ENCODE results near the gene CNP.

CNP gene

GRCh38 chr17:41975099-41976083 lies 8.8 kb downstream of the CNP start:
- H3K27me3 ChIP-seq (ENCODE audit: low read depth, low read length), result no peaks in the 10 kb centered on the region
- no peak overlapping the region for H3K4me3 ChIP-seq (ENCODE audit: low read depth in 1 of 2, low read length in 2 of 2)
- peaks cover 62 to 80% of the 10 kb centered on the region in 2 donors for H3K36me3 ChIP-seq (ENCODE audit: control insufficient read depth in 1 of 2, insufficient read depth in 2 of 2, low read length in 2 of 2)
- H3K27ac ChIP-seq (ENCODE audit: low read length), result no peak overlapping the region
- no peaks in the 10 kb centered on the region for H3K9me3 ChIP-seq (ENCODE audit: control insufficient read depth in 1 of 2, low read length in 2 of 2)
- peaks cover 0 to 38% of the 10 kb centered on the region in 2 donors for H3K4me1 ChIP-seq (ENCODE audit: control insufficient read depth in 1 of 2, insufficient read depth in 2 of 2, low read length in 2 of 2)

DNA sequence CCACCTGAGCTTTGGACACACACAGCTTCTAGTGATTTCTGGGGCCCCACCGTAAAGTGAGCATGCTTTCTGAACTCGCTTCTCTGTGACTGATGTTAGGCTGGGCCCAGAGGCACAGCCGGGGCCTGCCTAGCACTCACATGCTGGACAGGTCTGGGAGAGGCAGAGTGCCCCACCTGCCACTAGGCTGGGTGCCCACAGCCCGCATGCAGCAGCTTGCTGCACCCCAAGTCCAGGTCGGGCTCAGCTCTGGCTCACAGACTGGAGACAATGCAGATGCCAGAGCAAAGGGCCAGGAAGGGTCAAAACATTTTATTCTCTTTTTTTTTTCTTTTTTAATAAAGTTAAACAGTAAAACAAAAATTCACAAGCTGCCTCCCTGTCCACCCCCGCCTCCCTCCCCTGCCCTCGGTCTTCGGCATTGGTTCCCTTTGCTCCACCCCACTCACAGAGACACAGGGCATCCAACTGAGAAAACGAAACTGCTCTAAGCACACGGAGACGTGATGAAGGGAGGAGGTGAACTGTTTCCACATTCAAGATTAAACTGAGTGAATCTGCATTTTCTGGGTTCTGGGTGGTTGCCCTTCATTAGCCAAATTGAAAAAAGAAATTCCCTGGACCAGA lies 9.7 kb downstream of the CNP start:
- peak overlapping the region; percentile 57 for H3K27ac ChIP-seq (ENCODE audit: low read length)

DNA sequence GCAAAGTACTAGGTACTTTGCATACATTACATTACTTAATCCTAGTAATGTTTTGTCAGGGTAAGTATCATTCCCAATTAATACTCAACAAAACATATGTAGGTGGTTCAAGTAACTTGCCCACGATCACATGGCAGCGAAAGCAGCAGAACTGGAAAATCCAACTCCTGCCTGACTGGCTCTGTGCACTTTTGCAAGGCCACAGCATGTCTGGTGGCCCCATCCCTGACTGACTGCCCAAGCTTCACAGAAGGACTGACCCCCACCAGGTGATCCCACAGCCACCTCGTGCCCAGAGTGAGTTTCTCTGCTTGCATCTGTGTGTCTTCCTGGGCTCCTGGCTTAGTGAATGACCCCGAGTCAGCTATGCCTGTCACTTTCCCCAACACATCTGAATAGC lies 11.4 kb downstream of the CNP start:
- H3K27ac ChIP-seq (ENCODE audit: low read length), result no peak overlapping the region
- H3K9me3 ChIP-seq (ENCODE audit: control insufficient read depth in 1 of 2, low read length in 2 of 2), result no peaks in the 10 kb centered on the region
- H3K27me3 ChIP-seq (ENCODE audit: low read depth, low read length), result no peaks in the 10 kb centered on the region
- H3K4me1 ChIP-seq (ENCODE audit: control insufficient read depth in 1 of 2, insufficient read depth in 2 of 2, low read length in 2 of 2), result peaks cover 0 to 33% of the 10 kb centered on the region in 2 donors
- no peak overlapping the region for H3K4me3 ChIP-seq (ENCODE audit: low read depth in 1 of 2, low read length in 2 of 2)
- H3K36me3 ChIP-seq (ENCODE audit: control insufficient read depth in 1 of 2, insufficient read depth in 2 of 2, low read length in 2 of 2), result peaks cover 58 to 86% of the 10 kb centered on the region in 2 donors

More for the DNA sequence above, 9.7 kb downstream of the CNP start:
- Histone ChIP-seq H3K9me3 (ENCODE audit: control insufficient read depth in 1 of 2, low read length in 2 of 2) (no peaks in the 10 kb centered on the region), H3K4me1 (ENCODE audit: control insufficient read depth in 1 of 2, insufficient read depth in 2 of 2, low read length in 2 of 2) (peaks cover 0 to 38% of the 10 kb centered on the region in 2 donors), H3K4me3 (ENCODE audit: low read depth in 1 of 2, low read length in 2 of 2) (no peak overlapping the region), H3K27me3 (ENCODE audit: low read depth, low read length) (no peaks in the 10 kb centered on the region), H3K36me3 (ENCODE audit: control insufficient read depth in 1 of 2, insufficient read depth in 2 of 2, low read length in 2 of 2) (peaks cover 61 to 83% of the 10 kb centered on the region in 2 donors)

DNA sequence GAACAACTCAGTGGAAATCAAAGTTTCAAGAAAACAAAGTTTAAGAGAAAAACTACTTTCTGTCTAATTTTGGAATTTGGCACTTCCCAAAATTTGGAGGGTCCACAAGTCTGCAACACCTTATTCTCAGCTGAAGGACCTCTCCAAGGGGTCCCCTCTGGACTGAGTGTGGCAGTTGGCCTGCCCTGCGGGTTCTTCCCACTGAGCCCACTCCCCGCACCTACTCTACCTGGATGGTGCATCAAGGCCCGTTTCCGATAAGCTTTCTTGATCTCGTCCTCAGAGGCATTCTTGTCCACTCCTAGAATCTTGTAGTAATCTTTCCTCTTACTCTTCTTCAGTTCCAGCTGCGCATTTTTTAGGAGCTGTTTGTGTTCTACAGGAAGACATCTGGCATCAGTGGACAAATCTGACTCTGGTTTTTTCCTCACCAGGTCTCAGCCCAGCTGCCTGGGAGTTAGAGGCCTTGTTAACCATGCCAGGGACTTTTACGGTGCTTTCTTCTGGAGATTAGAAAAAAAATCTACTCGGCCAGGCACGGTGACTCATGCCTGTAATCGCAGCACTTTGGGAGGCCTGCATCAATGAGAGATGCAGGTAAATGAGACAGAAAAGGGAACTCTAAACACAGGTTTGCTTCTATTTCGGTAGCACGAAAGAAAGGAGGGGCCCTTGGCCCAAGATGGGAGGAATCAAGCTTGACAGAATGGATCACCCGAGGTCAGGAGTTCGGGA lies 15.6 kb downstream of the CNP start:
- H3K4me1 ChIP-seq (ENCODE audit: control insufficient read depth in 1 of 2, insufficient read depth in 2 of 2, low read length in 2 of 2), result no peaks in the 10 kb centered on the region
- H3K27ac ChIP-seq (ENCODE audit: low read length), result no peak overlapping the region
- no peaks in the 10 kb centered on the region for H3K9me3 ChIP-seq (ENCODE audit: control insufficient read depth in 1 of 2, low read length in 2 of 2)
- H3K4me3 ChIP-seq (ENCODE audit: low read depth in 1 of 2, low read length in 2 of 2), result no peak overlapping the region
- peaks cover 47 to 76% of the 10 kb centered on the region in 2 donors for H3K36me3 ChIP-seq (ENCODE audit: control insufficient read depth in 1 of 2, insufficient read depth in 2 of 2, low read length in 2 of 2)
- H3K27me3 ChIP-seq (ENCODE audit: low read depth, low read length), result no peaks in the 10 kb centered on the region

DNA sequence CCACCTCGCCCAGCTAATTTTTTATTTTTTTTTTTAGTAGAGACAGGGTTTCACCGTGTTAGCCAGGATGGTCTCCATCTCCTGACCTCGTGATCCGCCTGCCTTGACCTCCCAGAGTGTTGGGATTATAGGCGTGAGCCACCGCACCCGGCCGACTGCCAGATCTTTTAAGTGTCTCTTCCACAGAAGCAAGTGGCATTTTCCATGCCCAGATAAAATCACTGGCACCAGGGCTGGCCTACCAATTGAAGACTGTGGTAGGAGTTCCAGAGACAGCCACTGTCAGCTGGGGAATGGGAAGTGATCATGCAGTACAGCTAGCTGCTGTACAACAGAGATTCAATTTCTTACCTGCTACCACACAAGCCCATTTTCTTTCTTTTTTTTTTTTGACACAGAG lies 17.9 kb downstream of the CNP start:
- Histone ChIP-seq H3K36me3 (ENCODE audit: control insufficient read depth in 1 of 2, insufficient read depth in 2 of 2, low read length in 2 of 2) (peaks cover 60 to 82% of the 10 kb centered on the region in 2 donors), H3K4me1 (ENCODE audit: control insufficient read depth in 1 of 2, insufficient read depth in 2 of 2, low read length in 2 of 2) (no peaks in the 10 kb centered on the region), H3K4me3 (ENCODE audit: low read depth in 1 of 2, low read length in 2 of 2) (no peak overlapping the region), H3K27ac (ENCODE audit: low read length) (no peak overlapping the region), H3K9me3 (ENCODE audit: control insufficient read depth in 1 of 2, low read length in 2 of 2) (no peaks in the 10 kb centered on the region), H3K27me3 (ENCODE audit: low read depth, low read length) (no peaks in the 10 kb centered on the region)

GRCh38 chr17:41985919-41986318 lies 19.3 kb downstream of the CNP start:
- Histone ChIP-seq H3K9me3 (ENCODE audit: control insufficient read depth in 1 of 2, low read length in 2 of 2) (no peaks in the 10 kb centered on the region), H3K27ac (ENCODE audit: low read length) (no peak overlapping the region), H3K27me3 (ENCODE audit: low read depth, low read length) (no peaks in the 10 kb centered on the region), H3K36me3 (ENCODE audit: control insufficient read depth in 1 of 2, insufficient read depth in 2 of 2, low read length in 2 of 2) (peaks cover 64 to 85% of the 10 kb centered on the region in 2 donors), H3K4me1 (ENCODE audit: control insufficient read depth in 1 of 2, insufficient read depth in 2 of 2, low read length in 2 of 2) (no peaks in the 10 kb centered on the region), H3K4me3 (ENCODE audit: low read depth in 1 of 2, low read length in 2 of 2) (no peak overlapping the region)

DNA sequence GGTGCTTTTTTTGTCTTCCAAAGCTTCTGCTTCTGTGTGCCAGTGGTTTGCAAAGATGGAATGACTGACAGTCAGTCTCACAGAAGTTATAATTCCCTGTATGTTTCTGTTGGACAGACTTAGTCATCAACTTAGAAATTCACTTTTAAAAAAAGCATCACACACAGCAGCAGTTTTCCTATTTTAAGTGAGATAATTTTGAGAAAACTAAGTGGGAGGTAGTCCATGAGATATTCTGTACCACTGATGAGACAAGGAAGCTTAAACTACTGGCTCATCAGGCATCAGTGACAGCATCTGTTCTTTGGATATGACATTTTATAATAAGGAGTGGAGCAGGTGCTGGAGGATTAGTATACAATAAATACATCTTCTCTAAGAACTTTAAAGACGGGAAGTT lies 20.0 kb downstream of the CNP start:
- H3K27ac ChIP-seq (ENCODE audit: low read length), result no peak overlapping the region
- no peaks in the 10 kb centered on the region for H3K4me1 ChIP-seq (ENCODE audit: control insufficient read depth in 1 of 2, insufficient read depth in 2 of 2, low read length in 2 of 2)
- H3K36me3 ChIP-seq (ENCODE audit: control insufficient read depth in 1 of 2, insufficient read depth in 2 of 2, low read length in 2 of 2), result peaks cover 61 to 85% of the 10 kb centered on the region in 2 donors
- no peaks in the 10 kb centered on the region for H3K9me3 ChIP-seq (ENCODE audit: control insufficient read depth in 1 of 2, low read length in 2 of 2)
- H3K27me3 ChIP-seq (ENCODE audit: low read depth, low read length), result no peaks in the 10 kb centered on the region
- no peak overlapping the region for H3K4me3 ChIP-seq (ENCODE audit: low read depth in 1 of 2, low read length in 2 of 2)

GRCh38 chr17:41987642-41988041 lies 21.0 kb downstream of the CNP start:
- peaks cover 55 to 85% of the 10 kb centered on the region in 2 donors for H3K36me3 ChIP-seq (ENCODE audit: control insufficient read depth in 1 of 2, insufficient read depth in 2 of 2, low read length in 2 of 2)
- no peaks in the 10 kb centered on the region for H3K27me3 ChIP-seq (ENCODE audit: low read depth, low read length)
- H3K9me3 ChIP-seq (ENCODE audit: control insufficient read depth in 1 of 2, low read length in 2 of 2), result no peaks in the 10 kb centered on the region
- no peak overlapping the region for H3K27ac ChIP-seq (ENCODE audit: low read length)
- H3K4me3 ChIP-seq (ENCODE audit: low read depth in 1 of 2, low read length in 2 of 2), result no peak overlapping the region
- H3K4me1 ChIP-seq (ENCODE audit: control insufficient read depth in 1 of 2, insufficient read depth in 2 of 2, low read length in 2 of 2), result no peaks in the 10 kb centered on the region

DNA sequence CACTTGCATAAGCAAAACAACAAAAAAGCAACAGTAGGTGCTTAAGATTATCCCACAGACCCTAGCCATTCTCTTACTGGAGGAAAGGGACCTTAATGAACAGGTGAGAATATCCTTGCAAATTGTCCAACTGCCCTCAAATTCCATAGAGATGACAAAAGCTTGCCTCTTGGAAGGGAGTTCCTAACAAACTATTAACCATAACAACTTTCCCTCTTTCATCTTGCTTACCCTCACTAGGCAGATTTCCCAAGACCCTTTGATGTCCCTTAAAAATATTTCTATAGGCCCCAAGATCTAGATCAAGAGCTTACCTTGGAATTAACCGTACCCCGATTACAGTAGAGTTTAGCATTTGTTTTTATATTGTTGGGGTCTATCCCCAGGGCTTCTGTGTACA lies 21.8 kb downstream of the CNP start:
- no peaks in the 10 kb centered on the region for H3K4me1 ChIP-seq (ENCODE audit: control insufficient read depth in 1 of 2, insufficient read depth in 2 of 2, low read length in 2 of 2)
- no peaks in the 10 kb centered on the region for H3K27me3 ChIP-seq (ENCODE audit: low read depth, low read length)
- no peaks in the 10 kb centered on the region for H3K9me3 ChIP-seq (ENCODE audit: control insufficient read depth in 1 of 2, low read length in 2 of 2)
- no peak overlapping the region for H3K27ac ChIP-seq (ENCODE audit: low read length)
- H3K4me3 ChIP-seq (ENCODE audit: low read depth in 1 of 2, low read length in 2 of 2), result no peak overlapping the region
- peaks cover 55 to 85% of the 10 kb centered on the region in 2 donors for H3K36me3 ChIP-seq (ENCODE audit: control insufficient read depth in 1 of 2, insufficient read depth in 2 of 2, low read length in 2 of 2)

DNA sequence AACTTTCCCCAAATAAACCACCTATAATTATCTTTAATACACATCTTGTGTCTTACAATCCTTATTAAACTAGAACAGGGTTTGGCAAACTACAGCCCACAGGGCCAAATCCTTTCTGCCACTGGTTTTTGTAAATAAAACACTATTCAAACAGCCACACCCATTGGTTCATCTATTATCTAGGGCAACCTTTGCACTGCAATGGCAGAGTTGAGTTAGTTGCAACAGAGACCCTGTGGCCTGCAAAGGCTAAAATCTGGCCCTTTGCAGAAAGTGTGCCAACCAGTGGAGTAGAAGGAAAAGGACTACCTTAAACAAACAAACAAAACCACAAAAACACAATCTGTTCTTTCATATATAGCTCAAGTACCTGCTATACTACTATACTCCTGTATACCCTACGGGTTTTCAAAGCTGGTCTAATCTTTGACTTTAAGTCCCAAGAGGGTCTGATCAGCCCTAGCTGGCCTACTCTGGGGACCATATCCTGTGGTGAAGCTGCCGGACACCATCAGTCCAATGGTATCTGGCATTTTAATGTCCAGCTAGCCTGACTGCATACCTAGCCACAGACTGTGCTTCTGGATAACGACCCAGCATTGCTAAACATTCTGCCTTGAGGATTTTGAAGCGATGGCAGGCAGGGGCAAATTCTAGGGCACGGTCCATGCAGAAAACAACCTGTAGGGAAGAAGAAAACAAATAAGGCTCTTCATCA lies 23.3 kb downstream of the CNP start:
- no peak overlapping the region for H3K4me3 ChIP-seq (ENCODE audit: low read depth in 1 of 2, low read length in 2 of 2)
- H3K4me1 ChIP-seq (ENCODE audit: control insufficient read depth in 1 of 2, insufficient read depth in 2 of 2, low read length in 2 of 2), result no peaks in the 10 kb centered on the region
- H3K27ac ChIP-seq (ENCODE audit: low read length), result no peak overlapping the region
- no peaks in the 10 kb centered on the region for H3K27me3 ChIP-seq (ENCODE audit: low read depth, low read length)
- H3K36me3 ChIP-seq (ENCODE audit: control insufficient read depth in 1 of 2, insufficient read depth in 2 of 2, low read length in 2 of 2), result peaks cover 57 to 90% of the 10 kb centered on the region in 2 donors
- H3K9me3 ChIP-seq (ENCODE audit: control insufficient read depth in 1 of 2, low read length in 2 of 2), result no peaks in the 10 kb centered on the region

All from muscle layer of duodenum (tissue), 2 donors.